ENCODE data around the gene MAP4K1. TPM values are rescaled to one million over a fixed set of nuclear protein-coding genes. Genes with fewer than 3 reads are reported as not detected.

Gene MAP4K1
- polyA plus RNA-seq, 1 donor: 3.9 TPM

- no peak for DNase-seq
Measured at GRCh38 chr19:38544569-38545315, 73.0 kb downstream of the MAP4K1 start.

DNA sequence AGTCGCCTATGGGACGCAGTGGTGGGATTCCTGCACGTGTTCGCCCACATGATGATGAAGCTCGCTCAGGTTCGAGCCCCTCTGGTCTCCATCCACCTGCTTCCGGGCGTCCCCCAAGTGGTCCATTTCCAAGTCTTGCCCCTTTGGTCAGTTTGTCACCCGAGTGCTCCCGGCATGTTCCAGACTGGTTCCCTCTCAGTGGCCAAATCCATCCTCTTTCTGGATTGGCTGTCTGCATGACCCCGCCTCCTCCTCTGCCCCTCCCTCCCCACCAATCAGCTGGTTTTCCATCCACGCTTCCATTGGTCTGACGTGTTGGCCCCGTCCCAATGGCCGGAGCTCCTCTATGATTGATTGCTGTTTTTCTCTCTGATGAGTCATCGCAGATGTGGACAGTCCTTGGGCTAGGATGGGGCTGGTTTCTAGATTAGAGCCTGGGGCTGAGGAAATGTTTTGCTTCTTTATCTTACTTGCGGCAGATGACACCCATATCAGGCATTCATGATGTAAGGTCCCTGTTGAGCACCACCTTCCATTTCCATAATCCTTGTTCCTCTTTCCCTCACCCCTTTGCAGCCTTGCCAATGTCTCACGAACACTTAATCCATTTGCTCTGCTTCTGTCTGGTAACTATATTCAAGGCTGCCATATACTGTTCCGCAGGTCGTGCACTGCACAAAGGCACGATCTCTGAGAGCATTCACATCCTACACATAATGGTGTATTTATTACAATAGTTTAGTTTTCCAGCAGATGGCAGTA, 73.8 kb downstream of the MAP4K1 start:
- peak; percentile 55 for DNase-seq

DNA sequence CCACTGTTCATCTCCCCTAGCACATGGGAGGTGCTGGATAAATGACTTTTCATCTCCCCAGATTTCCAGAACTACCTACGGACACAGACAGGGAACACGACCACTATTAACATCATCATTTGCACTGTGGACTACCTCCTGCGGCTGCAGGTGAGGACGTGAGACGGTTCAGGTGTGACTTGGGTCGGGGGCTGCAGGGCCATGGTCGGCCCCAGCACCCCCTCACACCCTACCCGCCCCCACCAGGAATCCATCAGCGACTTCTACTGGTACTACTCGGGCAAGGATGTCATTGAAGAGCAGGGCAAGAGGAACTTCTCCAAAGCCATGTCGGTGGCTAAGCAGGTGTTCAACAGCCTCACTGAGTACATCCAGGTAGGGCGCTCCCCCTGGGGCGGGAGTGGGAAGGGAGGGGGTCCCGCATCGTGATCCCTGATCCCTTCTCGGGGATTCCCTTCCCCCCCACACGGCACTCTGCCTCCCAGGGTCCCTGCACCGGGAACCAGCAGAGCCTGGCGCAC, 74.4 kb downstream of the MAP4K1 start:
- DNase-seq: no peak

GRCh38 chr19:38542040-38542439, 75.7 kb downstream of the MAP4K1 start:
- no peak for DNase-seq

GRCh38 chr19:38539751-38540150, 78.0 kb downstream of the MAP4K1 start:
- no peak for DNase-seq

GRCh38 chr19:38538793-38539528, 78.8 kb downstream of the MAP4K1 start:
- no peak for DNase-seq

- no peak for DNase-seq
Measured at GRCh38 chr19:38538386-38538785, 79.4 kb downstream of the MAP4K1 start.

Other genes starting within 250 kb of the MAP4K1 start
- 140 TPM for gene PSMD8, start 243.4 kb downstream of the MAP4K1 start, polyA plus RNA-seq (ENCODE audit: insufficient read length)
- gene GGN, start 229.9 kb downstream of the MAP4K1 start, polyA plus RNA-seq (ENCODE audit: insufficient read length): 0.48 TPM
- 1.4 TPM for gene SPRED3, start 229.3 kb downstream of the MAP4K1 start, polyA plus RNA-seq (ENCODE audit: insufficient read length)
- gene FAM98C, start 214.9 kb downstream of the MAP4K1 start, polyA plus RNA-seq (ENCODE audit: insufficient read length): 13.0 TPM
- 0.67 TPM for gene RASGRP4, start 191.7 kb downstream of the MAP4K1 start, polyA plus RNA-seq (ENCODE audit: insufficient read length)
- gene RYR1, start 184.3 kb downstream of the MAP4K1 start, polyA plus RNA-seq (ENCODE audit: insufficient read length): 9.6 TPM
- gene EIF3K, start 1.2 kb upstream of the MAP4K1 start, polyA plus RNA-seq (ENCODE audit: insufficient read length): 318 TPM
- 654 TPM for gene ACTN4, start 29.7 kb upstream of the MAP4K1 start, polyA plus RNA-seq (ENCODE audit: insufficient read length)
- gene CAPN12, start 126.5 kb upstream of the MAP4K1 start, polyA plus RNA-seq (ENCODE audit: insufficient read length): 8.0 TPM
- 0.70 TPM for gene LGALS7, start 155.6 kb upstream of the MAP4K1 start, polyA plus RNA-seq (ENCODE audit: insufficient read length)
- not detected for gene LGALS7B, start 171.2 kb upstream of the MAP4K1 start, polyA plus RNA-seq (ENCODE audit: insufficient read length)
- gene LGALS4, start 195.0 kb upstream of the MAP4K1 start, polyA plus RNA-seq (ENCODE audit: insufficient read length): 2.0 TPM
- gene ECH1, start 213.8 kb upstream of the MAP4K1 start, polyA plus RNA-seq (ENCODE audit: insufficient read length): 129 TPM
- gene HNRNPL, start 232.0 kb upstream of the MAP4K1 start, polyA plus RNA-seq (ENCODE audit: insufficient read length): 538 TPM

Data from left kidney (tissue), 2 donors.